Colonic mucosa (tissue), 4 donors: ENCODE measurements around the gene ST7L. TPM values are rescaled to one million over a fixed set of nuclear protein-coding genes. Genes with fewer than 3 reads are reported as not detected.

Experiments used
- DNase-seq: peaks from one replicate; pipeline ENCODE4 v3.0.0-alpha.2; 2020
- H3K27ac ChIP-seq: fragments of 200-600 bp; one replicate; pipeline ENCODE4 v1.8.0; 2021
- H3K27me3 ChIP-seq: fragments of 200-600 bp; one replicate; pipeline ENCODE4 v1.8.0; 2021
- H3K36me3 ChIP-seq: fragments of 200-600 bp; one replicate; pipeline ENCODE4 v1.8.0; 2021
- H3K4me1 ChIP-seq: fragments of 200-600 bp; one replicate; pipeline ENCODE4 v1.8.0; 2021; ENCODE audit warnings: mild to moderate bottlenecking
- H3K4me3 ChIP-seq: fragments of 200-600 bp; one replicate; pipeline ENCODE4 v1.8.0; 2021
- H3K9ac ChIP-seq, 2 donors: one replicate each; pipeline ENCODE4 v1.7.0; 2013; ENCODE audit warnings: control low read depth in 2 of 2, low read depth in 2 of 2, low read length in 2 of 2
- H3K9me3 ChIP-seq: fragments of 200-600 bp; one replicate; pipeline ENCODE4 v1.8.0; 2021
- intact Hi-C: fragments of 100-400 bp; cut with DNase I; formaldehyde crosslinking; loops from one replicate; pipeline ENCODE4 v1.14.1; 2022
- total RNA-seq, 2 donors: library from RNA; stranded (reverse); fragmentation: NEBNext Ultra II Directional in 1 of 2; extraction: Animal tissue kit (Norgen Biotek cat#: 25700) in 1 of 2; gene quantifications; one replicate each; pipeline ENCODE4 v1.2.1, GENCODE V29; 2021
- TF ChIP-seq, protein P1 (sequence below): fragments of 200-600 bp; IDR thresholded peaks from one replicate; pipeline ENCODE4 v1.8.0; 2022; ENCODE audit warnings: antibody characterized with exemption, mild to moderate bottlenecking
- donor health status: healthy.
- donor health status: DM: no; HTN: no; CAD: no.
- donor health status: DM: no; HTN: no; CAD: no.

ST7L gene
- total RNA-seq, 2 donors from 2014 or later: 14.4 to 15.0 TPM

DNA sequence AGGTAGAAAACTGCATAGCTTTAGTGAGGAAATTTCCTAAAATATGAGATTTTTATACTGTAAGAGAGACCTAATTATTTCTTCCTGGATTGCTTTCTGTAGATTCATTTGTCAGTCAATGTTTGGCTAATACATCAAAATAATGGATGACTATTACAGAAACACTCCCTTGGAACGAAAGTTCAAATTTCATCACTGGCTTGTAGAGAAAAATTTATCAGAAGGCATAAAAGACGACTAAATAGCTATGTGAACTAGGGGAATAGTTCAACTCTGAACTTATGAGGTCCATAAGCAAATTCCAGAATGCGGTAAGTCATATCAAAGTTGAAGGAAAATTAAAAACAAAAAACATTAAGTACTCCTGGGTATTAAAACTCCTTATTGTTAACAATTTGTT is 74.2 kb downstream of the ST7L start:
- Histone ChIP-seq H3K4me1 (no peaks in the 10 kb centered on the region), H3K27me3 (no peaks in the 10 kb centered on the region), H3K36me3 (no peaks in the 10 kb centered on the region), H3K27ac (no peak overlapping the region), H3K9ac (no peak overlapping the region), H3K9me3 (no peaks in the 10 kb centered on the region), H3K4me3 (no peak overlapping the region)
- intact Hi-C loops: no loop called here
- DNase-seq: no peak
- TF ChIP-seq, protein P1, sequence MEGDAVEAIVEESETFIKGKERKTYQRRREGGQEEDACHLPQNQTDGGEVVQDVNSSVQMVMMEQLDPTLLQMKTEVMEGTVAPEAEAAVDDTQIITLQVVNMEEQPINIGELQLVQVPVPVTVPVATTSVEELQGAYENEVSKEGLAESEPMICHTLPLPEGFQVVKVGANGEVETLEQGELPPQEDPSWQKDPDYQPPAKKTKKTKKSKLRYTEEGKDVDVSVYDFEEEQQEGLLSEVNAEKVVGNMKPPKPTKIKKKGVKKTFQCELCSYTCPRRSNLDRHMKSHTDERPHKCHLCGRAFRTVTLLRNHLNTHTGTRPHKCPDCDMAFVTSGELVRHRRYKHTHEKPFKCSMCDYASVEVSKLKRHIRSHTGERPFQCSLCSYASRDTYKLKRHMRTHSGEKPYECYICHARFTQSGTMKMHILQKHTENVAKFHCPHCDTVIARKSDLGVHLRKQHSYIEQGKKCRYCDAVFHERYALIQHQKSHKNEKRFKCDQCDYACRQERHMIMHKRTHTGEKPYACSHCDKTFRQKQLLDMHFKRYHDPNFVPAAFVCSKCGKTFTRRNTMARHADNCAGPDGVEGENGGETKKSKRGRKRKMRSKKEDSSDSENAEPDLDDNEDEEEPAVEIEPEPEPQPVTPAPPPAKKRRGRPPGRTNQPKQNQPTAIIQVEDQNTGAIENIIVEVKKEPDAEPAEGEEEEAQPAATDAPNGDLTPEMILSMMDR: no peak

DNA sequence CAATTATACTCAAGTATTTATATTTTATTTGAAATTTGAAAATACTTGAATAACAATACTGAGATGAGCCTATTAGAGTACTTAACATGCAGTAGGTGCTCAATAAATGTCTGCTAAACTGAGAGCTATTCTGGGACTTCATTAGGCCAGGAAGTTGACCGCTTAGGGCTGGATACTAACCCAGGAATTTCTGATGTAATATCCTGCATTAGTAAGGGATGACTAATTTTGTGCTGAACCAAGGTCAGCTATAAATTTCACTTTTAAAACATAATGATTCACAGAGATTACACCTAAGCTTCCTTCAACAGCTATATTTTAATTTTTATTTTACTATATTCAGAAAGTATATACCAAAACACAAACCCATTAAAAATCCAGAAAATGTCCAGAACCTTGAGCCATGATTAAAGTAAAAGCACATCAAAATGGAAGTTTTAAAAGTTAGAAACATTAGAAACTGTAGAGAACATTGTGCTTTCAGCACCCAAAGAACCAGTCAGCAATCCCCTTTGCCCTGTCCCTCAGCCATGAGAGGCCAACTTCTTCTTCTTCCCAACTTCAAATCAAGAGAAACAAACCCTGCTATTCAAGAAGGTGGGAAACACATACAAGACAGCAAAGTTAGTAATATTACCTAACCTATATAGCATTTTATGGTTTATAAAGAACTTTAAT is 74.8 kb downstream of the ST7L start:
- Histone ChIP-seq H3K36me3 (no peaks in the 10 kb centered on the region), H3K27ac (no peak overlapping the region), H3K9me3 (no peaks in the 10 kb centered on the region), H3K9ac (no peak overlapping the region), H3K4me1 (no peaks in the 10 kb centered on the region), H3K27me3 (no peaks in the 10 kb centered on the region), H3K4me3 (no peak overlapping the region)
- DNase-seq: no peak
- intact Hi-C loops: no loop called here
- TF ChIP-seq, protein P1: no peak

DNA sequence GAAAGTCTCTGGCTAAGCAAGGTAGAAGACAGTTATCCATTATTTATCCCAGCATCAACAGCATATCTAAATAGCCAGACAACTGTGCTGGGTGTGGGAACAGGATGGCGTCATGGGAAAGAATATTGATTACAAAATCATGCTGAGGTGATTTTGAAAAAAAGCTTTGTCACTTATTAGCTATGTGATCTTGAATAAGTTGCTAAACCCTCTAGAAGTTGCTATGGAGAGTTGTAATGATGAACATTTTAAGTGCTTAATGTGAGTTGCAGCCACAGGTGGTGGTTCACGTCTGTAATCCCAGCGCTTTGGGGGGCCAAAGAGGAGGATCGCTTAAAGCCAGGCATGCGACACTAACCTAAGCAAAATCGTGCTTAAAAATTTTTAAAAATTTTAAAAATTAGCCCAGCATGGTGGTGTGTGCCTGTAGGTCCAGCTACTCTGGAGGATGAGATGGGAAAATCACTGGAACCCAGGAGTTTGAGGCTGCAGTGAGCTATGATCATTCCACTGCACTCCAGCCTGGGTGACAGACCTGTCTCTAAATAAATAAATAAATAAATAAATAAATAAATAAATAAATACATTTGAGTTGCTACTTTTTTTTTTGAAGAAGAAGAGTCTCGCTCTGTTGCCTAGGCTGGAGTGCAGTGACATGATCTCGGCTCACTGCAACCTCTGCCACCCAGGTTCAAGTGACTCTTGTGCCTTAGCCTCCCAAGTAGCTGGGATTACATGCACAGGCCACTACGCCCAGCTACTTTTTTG is 76.6 kb downstream of the ST7L start:
- no peaks in the 10 kb centered on the region for H3K27me3 ChIP-seq
- no peak for DNase-seq
- no peaks in the 10 kb centered on the region for H3K36me3 ChIP-seq
- TF ChIP-seq, protein P1: no peak
- no peak overlapping the region for H3K4me3 ChIP-seq
- H3K9me3 ChIP-seq: no peaks in the 10 kb centered on the region
- intact Hi-C loops: no loop called here
- no peak overlapping the region for H3K9ac ChIP-seq
- no peak overlapping the region for H3K27ac ChIP-seq
- no peaks in the 10 kb centered on the region for H3K4me1 ChIP-seq

DNA sequence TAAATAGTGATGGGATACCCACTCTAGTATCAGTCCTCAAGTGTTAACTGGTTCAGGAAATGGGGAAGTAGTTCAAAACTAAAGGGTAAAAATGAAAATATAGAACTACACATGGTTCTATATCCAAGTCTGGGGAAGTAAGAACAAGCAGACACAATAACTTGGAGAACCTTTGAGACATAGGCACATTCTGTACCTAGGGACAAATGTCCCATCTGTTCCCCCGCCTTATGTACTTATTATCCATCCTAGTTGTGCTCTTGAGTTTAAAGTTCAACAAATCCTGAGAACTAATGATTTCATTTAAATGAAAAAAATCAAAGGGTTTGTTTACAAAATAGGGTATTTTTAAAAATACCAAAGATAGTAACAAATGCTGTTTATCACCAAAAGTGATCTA is 77.6 kb downstream of the ST7L start:
- Histone ChIP-seq H3K27ac (no peak overlapping the region), H3K27me3 (no peaks in the 10 kb centered on the region), H3K9me3 (no peaks in the 10 kb centered on the region), H3K36me3 (no peaks in the 10 kb centered on the region), H3K9ac (no peak overlapping the region), H3K4me3 (no peak overlapping the region), H3K4me1 (no peaks in the 10 kb centered on the region)
- TF ChIP-seq, protein P1: no peak
- DNase-seq: no peak
- intact Hi-C loops: no loop called here

DNA sequence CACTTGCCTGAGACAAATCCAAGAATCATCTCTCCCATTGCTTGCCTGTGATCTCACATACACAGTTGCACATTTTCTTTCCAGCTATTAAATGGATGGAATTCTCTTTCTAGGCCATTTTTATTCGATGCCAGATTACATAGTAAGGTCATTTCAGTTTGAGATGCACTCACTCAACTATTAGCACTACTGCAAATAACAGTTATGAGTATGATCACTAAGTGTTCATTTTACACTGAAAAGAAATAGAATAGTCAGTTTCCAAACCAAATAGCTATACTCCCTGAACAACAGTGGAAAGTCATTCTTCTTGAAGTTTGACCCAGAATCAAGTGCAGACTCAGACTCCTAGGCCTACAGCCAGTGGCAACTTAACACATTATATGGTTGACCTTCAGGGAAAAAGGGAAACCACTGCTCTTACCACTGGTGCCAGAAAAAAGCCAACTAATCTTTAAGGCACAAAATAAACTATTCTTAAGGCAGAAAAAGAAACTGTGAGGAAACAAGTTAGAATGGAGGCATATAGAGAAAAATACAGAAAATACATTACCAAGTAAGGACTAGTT is 78.6 kb downstream of the ST7L start:
- H3K9ac ChIP-seq: no peak overlapping the region
- intact Hi-C loops: no loop called here
- no peak overlapping the region for H3K27ac ChIP-seq
- no peaks in the 10 kb centered on the region for H3K27me3 ChIP-seq
- no peak for DNase-seq
- H3K36me3 ChIP-seq: no peaks in the 10 kb centered on the region
- no peaks in the 10 kb centered on the region for H3K4me1 ChIP-seq
- no peaks in the 10 kb centered on the region for H3K9me3 ChIP-seq
- no peak overlapping the region for H3K4me3 ChIP-seq
- TF ChIP-seq, protein P1: no peak
